ENCODE results near the gene HMGXB4.

DNA sequence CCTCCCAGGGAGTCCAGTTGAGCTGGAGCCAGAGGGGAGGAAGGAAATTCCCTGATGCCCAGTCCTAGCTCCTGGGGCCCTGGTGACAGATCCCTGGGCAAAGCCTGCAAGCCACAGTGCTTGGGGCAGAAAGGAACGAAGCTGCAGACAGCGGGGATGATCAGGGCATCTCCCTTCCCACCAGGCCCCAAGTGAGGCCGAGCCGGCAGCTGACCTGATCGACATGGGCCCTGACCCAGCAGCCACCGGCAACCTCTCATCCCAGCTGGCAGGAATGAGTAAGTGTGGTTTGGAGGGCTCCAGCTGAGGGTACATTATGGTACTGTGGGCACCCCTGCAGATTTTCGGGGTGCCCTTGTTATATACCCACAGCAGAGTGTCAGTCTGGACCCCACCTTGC lies 75.9 kb downstream of the HMGXB4 start:
- TF ChIP-seq, protein P1, sequence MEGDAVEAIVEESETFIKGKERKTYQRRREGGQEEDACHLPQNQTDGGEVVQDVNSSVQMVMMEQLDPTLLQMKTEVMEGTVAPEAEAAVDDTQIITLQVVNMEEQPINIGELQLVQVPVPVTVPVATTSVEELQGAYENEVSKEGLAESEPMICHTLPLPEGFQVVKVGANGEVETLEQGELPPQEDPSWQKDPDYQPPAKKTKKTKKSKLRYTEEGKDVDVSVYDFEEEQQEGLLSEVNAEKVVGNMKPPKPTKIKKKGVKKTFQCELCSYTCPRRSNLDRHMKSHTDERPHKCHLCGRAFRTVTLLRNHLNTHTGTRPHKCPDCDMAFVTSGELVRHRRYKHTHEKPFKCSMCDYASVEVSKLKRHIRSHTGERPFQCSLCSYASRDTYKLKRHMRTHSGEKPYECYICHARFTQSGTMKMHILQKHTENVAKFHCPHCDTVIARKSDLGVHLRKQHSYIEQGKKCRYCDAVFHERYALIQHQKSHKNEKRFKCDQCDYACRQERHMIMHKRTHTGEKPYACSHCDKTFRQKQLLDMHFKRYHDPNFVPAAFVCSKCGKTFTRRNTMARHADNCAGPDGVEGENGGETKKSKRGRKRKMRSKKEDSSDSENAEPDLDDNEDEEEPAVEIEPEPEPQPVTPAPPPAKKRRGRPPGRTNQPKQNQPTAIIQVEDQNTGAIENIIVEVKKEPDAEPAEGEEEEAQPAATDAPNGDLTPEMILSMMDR (IDR thresholded peaks at IDR 0.05; ENCODE audit: insufficient read depth, low read depth, low read length), result no peak
- no peak for TF ChIP-seq EZH2 (IDR thresholded peaks at IDR 0.05; ENCODE audit: insufficient read depth, low read length)
